Measurements from ENCODE around the gene GTF2H2C. TPM values are rescaled to one million over a fixed set of nuclear protein-coding genes. Genes with fewer than 3 reads are reported as not detected.

The GTF2H2C gene
- total and polyA plus RNA-seq, 9 of the 15 experiments (the other 6 are each of a cell fraction or from before 2014, with no cell fraction given) = 55.6 to 108 (median 87.7) TPM

DNA sequence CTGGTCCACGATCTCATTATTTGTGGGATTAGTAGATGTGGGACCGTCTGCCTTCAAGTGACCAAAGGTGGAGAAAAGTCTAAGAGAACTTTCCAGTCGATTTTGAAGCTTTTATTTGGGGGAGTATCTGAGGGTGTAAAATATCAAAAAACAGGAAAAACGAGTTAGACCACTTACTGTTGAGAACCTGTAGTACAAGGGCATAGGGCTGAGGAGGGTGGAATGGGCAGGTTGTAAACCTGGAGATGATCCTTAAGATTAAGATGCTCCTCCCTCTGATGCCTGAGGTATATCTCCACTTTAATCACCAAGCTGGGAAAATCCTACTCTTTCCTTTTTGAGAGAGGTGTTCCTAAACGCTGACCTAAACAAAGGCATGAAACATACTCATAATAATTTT, 32.0 kb upstream of the GTF2H2C start (continued):
- TF ChIP-seq, protein P1, sequence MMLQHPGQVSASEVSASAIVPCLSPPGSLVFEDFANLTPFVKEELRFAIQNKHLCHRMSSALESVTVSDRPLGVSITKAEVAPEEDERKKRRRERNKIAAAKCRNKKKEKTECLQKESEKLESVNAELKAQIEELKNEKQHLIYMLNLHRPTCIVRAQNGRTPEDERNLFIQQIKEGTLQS (IDR thresholded peaks at IDR 0.05) = no peak
- TF ChIP-seq, protein P1 (CRISPR knock-in tag; conservative IDR thresholded peaks at IDR 0.05) = no peak
- TF ChIP-seq, protein P2, sequence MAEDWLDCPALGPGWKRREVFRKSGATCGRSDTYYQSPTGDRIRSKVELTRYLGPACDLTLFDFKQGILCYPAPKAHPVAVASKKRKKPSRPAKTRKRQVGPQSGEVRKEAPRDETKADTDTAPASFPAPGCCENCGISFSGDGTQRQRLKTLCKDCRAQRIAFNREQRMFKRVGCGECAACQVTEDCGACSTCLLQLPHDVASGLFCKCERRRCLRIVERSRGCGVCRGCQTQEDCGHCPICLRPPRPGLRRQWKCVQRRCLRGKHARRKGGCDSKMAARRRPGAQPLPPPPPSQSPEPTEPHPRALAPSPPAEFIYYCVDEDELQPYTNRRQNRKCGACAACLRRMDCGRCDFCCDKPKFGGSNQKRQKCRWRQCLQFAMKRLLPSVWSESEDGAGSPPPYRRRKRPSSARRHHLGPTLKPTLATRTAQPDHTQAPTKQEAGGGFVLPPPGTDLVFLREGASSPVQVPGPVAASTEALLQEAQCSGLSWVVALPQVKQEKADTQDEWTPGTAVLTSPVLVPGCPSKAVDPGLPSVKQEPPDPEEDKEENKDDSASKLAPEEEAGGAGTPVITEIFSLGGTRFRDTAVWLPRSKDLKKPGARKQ (CRISPR knock-in tag; IDR thresholded peaks at IDR 0.05) = no peak
- TF ChIP-seq POU5F1 (IDR thresholded peaks at IDR 0.05; ENCODE audit: borderline replicate concordance, low read depth, low read length, partially characterized antibody) (no peak), C11orf30 (IDR thresholded peaks at IDR 0.05; ENCODE audit: low read depth) (no peak)
- TF ChIP-seq, protein P3, sequence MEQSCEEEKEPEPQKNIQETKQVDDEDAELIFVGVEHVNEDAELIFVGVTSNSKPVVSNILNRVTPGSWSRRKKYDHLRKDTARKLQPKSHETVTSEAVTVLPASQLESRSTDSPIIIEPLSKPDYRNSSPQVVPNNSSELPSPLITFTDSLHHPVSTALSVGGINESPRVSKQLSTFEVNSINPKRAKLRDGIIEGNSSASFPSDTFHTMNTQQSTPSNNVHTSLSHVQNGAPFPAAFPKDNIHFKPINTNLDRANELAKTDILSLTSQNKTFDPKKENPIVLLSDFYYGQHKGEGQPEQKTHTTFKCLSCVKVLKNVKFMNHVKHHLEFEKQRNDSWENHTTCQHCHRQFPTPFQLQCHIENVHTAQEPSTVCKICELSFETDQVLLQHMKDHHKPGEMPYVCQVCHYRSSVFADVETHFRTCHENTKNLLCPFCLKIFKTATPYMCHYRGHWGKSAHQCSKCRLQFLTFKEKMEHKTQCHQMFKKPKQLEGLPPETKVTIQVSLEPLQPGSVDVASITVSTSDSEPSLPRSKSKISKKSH (CRISPR knock-in tag; IDR thresholded peaks at IDR 0.05) = no peak

DNA sequence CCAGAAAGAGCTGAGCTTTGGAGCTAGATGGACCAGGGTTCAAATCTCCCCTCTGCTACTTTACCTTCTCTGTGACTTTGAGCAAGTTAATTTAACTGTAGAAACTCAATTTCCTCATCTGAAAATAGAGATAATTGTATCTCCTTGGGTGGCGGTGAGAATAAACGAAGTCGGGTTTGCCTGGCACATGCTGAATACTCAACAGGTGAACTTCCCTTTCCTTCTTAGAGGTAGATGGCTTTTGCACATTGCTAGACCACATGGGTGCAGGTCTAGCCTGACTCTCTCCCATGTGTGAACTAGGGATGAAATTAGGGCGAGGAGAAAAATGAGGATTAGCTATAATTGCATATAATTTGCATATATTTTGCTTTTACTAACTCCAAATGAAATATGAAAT, 31.4 kb upstream of the GTF2H2C start:
- ChIA-PET POLR2A (interaction anchor here (0.8 to 1.2 kb wide), 2 partner anchors 11 to 58 kb away, joined by 3 to 4 read pairs; no protein-coding TSS in a partner anchor), CTCF (ENCODE audit: low intra/inter-chr PET ratio) (no interaction called here)
- in situ Hi-C loops (cut with MboI) (loop anchor here (25.0 kb wide), 1 partner anchor 909 kb away; no protein-coding TSS in a partner anchor), intact Hi-C loops (cut with micrococcal nuclease) (no loop called here)
- H3K9me1 ChIP-seq (ENCODE audit: control insufficient read depth, insufficient read depth, low read length) = no peaks in the 10 kb centered on the region
- H3K4me2 ChIP-seq (ENCODE audit: insufficient read depth, low read length) = no peak overlapping the region
- H3K9me3 ChIP-seq (replicated peaks; ENCODE audit: control insufficient read depth, insufficient read depth, low read depth, low read length) = no peaks in the 10 kb centered on the region
- H3K4me1 ChIP-seq (replicated peaks in 1 of 2; ENCODE audit: control insufficient read depth in 2 of 2, insufficient read depth in 2 of 2, low read length in 2 of 2) = no peaks in the 10 kb centered on the region; a peak in 1 of 5 replicates
- H3K9ac ChIP-seq (ENCODE audit: insufficient read depth in 1 of 2, low read depth in 2 of 2, low read length in 2 of 2) = no peak overlapping the region
- no peaks in the 10 kb centered on the region for H3K36me3 ChIP-seq (ENCODE audit: control insufficient read depth, insufficient read depth, low read length)
- H3K27me3 ChIP-seq (ENCODE audit: control insufficient read depth in 2 of 2, insufficient read depth in 2 of 2, low read length in 2 of 2) = peaks cover 19 to 25% of the 10 kb centered on the region in 2 experiments
- H3K79me2 ChIP-seq (ENCODE audit: control insufficient read depth, insufficient read depth, low read length) = no peaks in the 10 kb centered on the region
- H3K27ac ChIP-seq (ENCODE audit: extremely low read depth, low read depth, low read length) = no peak overlapping the region
- H4K20me1 ChIP-seq (replicated peaks; ENCODE audit: control insufficient read depth, insufficient read depth, low read length) = no peaks in the 10 kb centered on the region
- no peak overlapping the region for H2AFZ ChIP-seq (ENCODE audit: low read depth, low read length)
- no peak for DNase-seq (ENCODE audit: extremely low read depth in 1 of 4, low spot score in 3 of 4)
- BruUV-seq (replicated peaks) = no TSS peak
- 2% methylated on average over 4 of the region's 4 CpGs for WGBS (ENCODE audit: insufficient coverage, low coverage, missing lambda C conversion rate)
- no peak for TF ChIP-seq CSDE1 (IDR thresholded peaks at IDR 0.05)
- H3K4me3 ChIP-seq = no peak overlapping the region
- no peak for ATAC-seq
- no peak for FAIRE-seq

Data from K562 (cell line).